MM.1S (cell line): ENCODE data around the gene ST8SIA3.

ENCODE experiments used
- EZH2 ChIP-seq: fragments of 300-600 bp; sonication (generic); optimal IDR thresholded peaks from 2 replicates; pipeline ENCODE3; 2017; ENCODE audit warnings: low read depth, mild to moderate bottlenecking, antibody characterized with exemption, low read length, mixed read lengths
- TF ChIP-seq, protein P1 (sequence below): fragments of 300-600 bp; sonication (generic); IDR thresholded peaks from 2 replicates; pipeline ENCODE4 v1.5.1; 2016; ENCODE audit warnings: antibody characterized with exemption, low read length, mixed read lengths

DNA sequence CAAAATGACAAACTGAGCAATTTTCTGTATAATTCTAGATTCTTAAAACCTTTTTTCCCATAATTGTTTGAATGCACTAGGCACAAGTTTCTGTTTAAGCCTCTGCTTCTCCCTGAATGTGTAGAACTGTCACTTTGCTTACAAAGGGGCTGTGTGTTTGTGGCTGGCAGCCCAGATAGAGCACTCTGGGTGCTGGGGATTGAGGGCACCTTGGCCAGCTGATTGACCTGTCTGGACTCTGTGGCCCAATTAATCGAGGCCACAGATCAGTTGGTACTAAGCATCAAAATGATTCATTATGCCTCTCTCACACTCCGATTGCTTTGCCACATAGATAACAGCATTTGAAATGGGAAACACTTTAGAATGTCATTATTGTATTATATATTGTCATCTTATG lies 12.1 kb downstream of the ST8SIA3 start:
- TF ChIP-seq, protein P1, sequence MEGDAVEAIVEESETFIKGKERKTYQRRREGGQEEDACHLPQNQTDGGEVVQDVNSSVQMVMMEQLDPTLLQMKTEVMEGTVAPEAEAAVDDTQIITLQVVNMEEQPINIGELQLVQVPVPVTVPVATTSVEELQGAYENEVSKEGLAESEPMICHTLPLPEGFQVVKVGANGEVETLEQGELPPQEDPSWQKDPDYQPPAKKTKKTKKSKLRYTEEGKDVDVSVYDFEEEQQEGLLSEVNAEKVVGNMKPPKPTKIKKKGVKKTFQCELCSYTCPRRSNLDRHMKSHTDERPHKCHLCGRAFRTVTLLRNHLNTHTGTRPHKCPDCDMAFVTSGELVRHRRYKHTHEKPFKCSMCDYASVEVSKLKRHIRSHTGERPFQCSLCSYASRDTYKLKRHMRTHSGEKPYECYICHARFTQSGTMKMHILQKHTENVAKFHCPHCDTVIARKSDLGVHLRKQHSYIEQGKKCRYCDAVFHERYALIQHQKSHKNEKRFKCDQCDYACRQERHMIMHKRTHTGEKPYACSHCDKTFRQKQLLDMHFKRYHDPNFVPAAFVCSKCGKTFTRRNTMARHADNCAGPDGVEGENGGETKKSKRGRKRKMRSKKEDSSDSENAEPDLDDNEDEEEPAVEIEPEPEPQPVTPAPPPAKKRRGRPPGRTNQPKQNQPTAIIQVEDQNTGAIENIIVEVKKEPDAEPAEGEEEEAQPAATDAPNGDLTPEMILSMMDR: no peak
- no peak for TF ChIP-seq EZH2
